Astrocyte of the cerebellum (primary cell): ENCODE data around the gene CAMTA1.

Source experiments
- DNase-seq: peaks from one replicate; pipeline ENCODE4 v3.0.0-alpha.2; 2011; ENCODE audit warnings: low read depth
- H3K4me3 ChIP-seq: 2 replicates; pipeline ENCODE4 v1.5.1; 2011; ENCODE audit warnings: mild to moderate bottlenecking, low read depth, low read length, moderate library complexity
- CTCF ChIP-seq: IDR thresholded peaks from 2 replicates; pipeline ENCODE4 v1.5.1; 2012; ENCODE audit warnings: low read length, low read depth, moderate library complexity, mild to moderate bottlenecking; ENCODE audit errors: missing control alignments
- in situ Hi-C: cut with HindIII; loops from 2 replicates; pipeline ENCODE4 v1.10.0; 2017; ENCODE audit warnings: low sequenced_read_pairs

The CAMTA1 gene

GRCh38 chr1:6750490-6750889 is 34.8 kb upstream of the CAMTA1 start:
- no peak for DNase-seq
- no peak for TF ChIP-seq CTCF
- in situ Hi-C loops, result no loop called here
- H3K4me3 ChIP-seq, result no peak overlapping the region

GRCh38 chr1:6753320-6754140 is 31.7 kb upstream of the CAMTA1 start:
- no peak for TF ChIP-seq CTCF
- in situ Hi-C loops, result no loop called here
- H3K4me3 ChIP-seq, result no peak overlapping the region
- no peak for DNase-seq

- DNase-seq, result no peak
- H3K4me3 ChIP-seq, result no peak overlapping the region
- in situ Hi-C loops, result no loop called here
These were observed 28.8 kb upstream of the CAMTA1 start for GRCh38 chr1:6756457-6756856.

GRCh38 chr1:6757719-6758435 is 27.4 kb upstream of the CAMTA1 start:
- H3K4me3 ChIP-seq, result no peak overlapping the region
- in situ Hi-C loops, result no loop called here

More at GRCh38 chr1:6756457-6756856, 28.8 kb upstream of the CAMTA1 start:
- TF ChIP-seq CTCF, result no peak

GRCh38 chr1:6761196-6761737 is 24.0 kb upstream of the CAMTA1 start:
- no peak for DNase-seq
- H3K4me3 ChIP-seq, result no peak overlapping the region
- TF ChIP-seq CTCF, result no peak
- in situ Hi-C loops, result no loop called here

More at GRCh38 chr1:6757719-6758435, 27.4 kb upstream of the CAMTA1 start:
- no peak for TF ChIP-seq CTCF
- no peak for DNase-seq

GRCh38 chr1:6762060-6762459 is 23.2 kb upstream of the CAMTA1 start:
- TF ChIP-seq CTCF, result no peak
- no peak for DNase-seq
- no peak overlapping the region for H3K4me3 ChIP-seq
- in situ Hi-C loops, result no loop called here
